Transverse colon (tissue), 4 donors: ENCODE measurements around the gene FOXD2.

Experiments
- CTCF ChIP-seq, 5 experiments: fragments of 200-600 bp in 3 of 5; fragments of 450-650 bp in 2 of 5; sonication (generic) in 3 of 5; IDR thresholded peaks; 1 replicate in 2 of 5; 2 replicates in 3 of 5; pipeline ENCODE4 v1.5.1; 2016 to 2017; ENCODE audit warnings: antibody characterized with exemption in 5 of 5, inconsistent platforms in 3 of 5, mild to moderate bottlenecking in 2 of 5, moderate library complexity in 1 of 5
- POLR2A ChIP-seq: fragments of 450-650 bp; IDR thresholded peaks from one replicate; pipeline ENCODE4 v1.6.1; 2016; ENCODE audit warnings: antibody characterized with exemption, mild to moderate bottlenecking, moderate library complexity
- POLR2AphosphoS5 ChIP-seq, 3 donors: sonication (generic); formaldehyde crosslinking; IDR thresholded peaks; one replicate each; pipeline ENCODE4 v1.6.1; 2016; ENCODE audit warnings: antibody characterized with exemption in 3 of 3

DNA sequence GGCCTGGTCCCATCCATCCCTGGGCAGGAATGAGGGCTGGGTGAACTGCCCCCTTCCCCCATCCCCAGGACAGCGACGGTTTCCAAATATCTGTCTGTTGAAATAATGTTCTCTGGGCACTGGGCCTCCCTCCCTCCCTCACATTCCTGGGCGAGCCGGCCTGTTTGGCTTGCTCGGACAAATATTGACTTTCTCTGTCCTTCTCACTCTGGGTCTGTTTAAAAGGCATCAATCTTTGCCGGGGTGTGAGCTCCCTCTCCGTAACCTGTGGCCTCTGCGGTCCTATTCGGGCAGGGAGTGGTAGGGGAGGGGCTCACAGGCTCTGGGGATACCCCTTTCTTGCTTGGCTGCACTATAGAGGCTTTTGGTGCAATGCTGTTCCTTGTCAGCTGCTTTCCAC lies 40.2 kb downstream of the FOXD2 start:
- TF ChIP-seq CTCF (IDR thresholded peaks at IDR 0.05) (no peak), POLR2A (no peak), POLR2AphosphoS5 (IDR thresholded peaks at IDR 0.05) (no peak)
